Vagina (tissue), 2 donors: ENCODE measurements around the gene IGFN1.

Experiments
- POLR2A ChIP-seq, 2 donors: fragments of 450-650 bp; IDR thresholded peaks; one replicate each; pipeline ENCODE4 v1.6.1; 2017; ENCODE audit warnings: antibody characterized with exemption in 2 of 2, mild to moderate bottlenecking in 2 of 2, moderate library complexity in 2 of 2
- POLR2AphosphoS5 ChIP-seq, 2 donors: sonication (generic); formaldehyde crosslinking; IDR thresholded peaks; one replicate each; pipeline ENCODE4 v1.9.0; 2017; ENCODE audit warnings: antibody characterized with exemption in 2 of 2, mild to moderate bottlenecking in 2 of 2, low read depth in 1 of 2; ENCODE audit not compliant: insufficient read depth in 1 of 2
- TF ChIP-seq, protein P1 (sequence below), 3 experiments: fragments of 450-650 bp in 2 of 3; fragments of 200-600 bp in 1 of 3; sonication (generic) in 1 of 3; IDR thresholded peaks; one replicate each; pipeline ENCODE4 v1.5.1; 2017 to 2019; ENCODE audit warnings: antibody characterized with exemption in 3 of 3, mild to moderate bottlenecking in 2 of 3, moderate library complexity in 2 of 3

DNA sequence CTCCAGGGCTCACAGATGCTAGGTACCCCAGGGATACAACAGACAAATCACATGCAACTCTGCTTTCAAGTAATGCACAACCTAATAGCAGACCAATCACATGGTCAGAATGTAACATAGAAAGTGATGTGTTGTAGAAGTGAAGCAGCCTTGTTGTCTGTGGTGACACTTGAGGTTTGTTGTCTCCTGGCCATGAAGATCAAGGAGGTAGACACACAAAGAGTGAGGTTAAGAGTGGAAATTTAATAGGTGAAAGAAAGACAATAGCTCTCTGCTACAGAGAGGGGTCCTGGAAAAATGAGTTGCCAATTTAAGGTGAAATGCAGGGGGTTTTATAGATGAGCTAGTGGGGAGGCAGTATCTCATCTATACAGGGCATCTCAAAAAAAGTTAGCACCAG is 33.8 kb upstream of the IGFN1 start:
- TF ChIP-seq POLR2AphosphoS5 (IDR thresholded peaks at IDR 0.05; ENCODE audit: insufficient read depth in 1 of 2, low read depth in 1 of 2): no peak
- TF ChIP-seq, protein P1, sequence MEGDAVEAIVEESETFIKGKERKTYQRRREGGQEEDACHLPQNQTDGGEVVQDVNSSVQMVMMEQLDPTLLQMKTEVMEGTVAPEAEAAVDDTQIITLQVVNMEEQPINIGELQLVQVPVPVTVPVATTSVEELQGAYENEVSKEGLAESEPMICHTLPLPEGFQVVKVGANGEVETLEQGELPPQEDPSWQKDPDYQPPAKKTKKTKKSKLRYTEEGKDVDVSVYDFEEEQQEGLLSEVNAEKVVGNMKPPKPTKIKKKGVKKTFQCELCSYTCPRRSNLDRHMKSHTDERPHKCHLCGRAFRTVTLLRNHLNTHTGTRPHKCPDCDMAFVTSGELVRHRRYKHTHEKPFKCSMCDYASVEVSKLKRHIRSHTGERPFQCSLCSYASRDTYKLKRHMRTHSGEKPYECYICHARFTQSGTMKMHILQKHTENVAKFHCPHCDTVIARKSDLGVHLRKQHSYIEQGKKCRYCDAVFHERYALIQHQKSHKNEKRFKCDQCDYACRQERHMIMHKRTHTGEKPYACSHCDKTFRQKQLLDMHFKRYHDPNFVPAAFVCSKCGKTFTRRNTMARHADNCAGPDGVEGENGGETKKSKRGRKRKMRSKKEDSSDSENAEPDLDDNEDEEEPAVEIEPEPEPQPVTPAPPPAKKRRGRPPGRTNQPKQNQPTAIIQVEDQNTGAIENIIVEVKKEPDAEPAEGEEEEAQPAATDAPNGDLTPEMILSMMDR (IDR thresholded peaks at IDR 0.05): no peak
- no peak for TF ChIP-seq POLR2A (IDR thresholded peaks at IDR 0.05)
